GM21619 (cell line): ENCODE data around the gene CNEP1R1.

Experiments used
- ATAC-seq: cut with Tn5 transposase; IDR thresholded peaks from one replicate; pipeline ENCODE4 v1.9.1; 2021; ENCODE audit not compliant: unreplicated experiment

CNEP1R1 gene

GRCh38 chr16:50059669-50060068, 34.6 kb downstream of the CNEP1R1 start:
- no peak for ATAC-seq

GRCh38 chr16:50061326-50061725, 36.3 kb downstream of the CNEP1R1 start:
- ATAC-seq: no peak

GRCh38 chr16:50065241-50065623, 40.2 kb downstream of the CNEP1R1 start:
- ATAC-seq: no peak

- peak; percentile 78 for ATAC-seq
Observed at GRCh38 chr16:50065624-50066481, 40.8 kb downstream of the CNEP1R1 start, which contains the start of gene HEATR3. TSS of gene HEATR3 (plus strand) at chr16:50065970. CDS start at chr16:50066132, 162 bp downstream.

GRCh38 chr16:50066482-50067289, 41.7 kb downstream of the CNEP1R1 start:
- ATAC-seq: no peak

GRCh38 chr16:50067290-50067853, 42.3 kb downstream of the CNEP1R1 start:
- peak; percentile 31 for ATAC-seq

- no peak for ATAC-seq
Observed at GRCh38 chr16:50068550-50068949, 43.5 kb downstream of the CNEP1R1 start.

GRCh38 chr16:50069060-50069459, 44.0 kb downstream of the CNEP1R1 start:
- no peak for ATAC-seq

- no peak for ATAC-seq
Observed at GRCh38 chr16:50071075-50071671, 46.1 kb downstream of the CNEP1R1 start.

- no peak for ATAC-seq
Observed at GRCh38 chr16:50072730-50073129, 47.7 kb downstream of the CNEP1R1 start.

GRCh38 chr16:50079397-50080140, 54.5 kb downstream of the CNEP1R1 start:
- ATAC-seq: no peak

- no peak for ATAC-seq
Observed at GRCh38 chr16:50081428-50082018, 56.5 kb downstream of the CNEP1R1 start.

- no peak for ATAC-seq
Observed at GRCh38 chr16:50083996-50084395, 59.0 kb downstream of the CNEP1R1 start.

GRCh38 chr16:50086176-50086575, 61.2 kb downstream of the CNEP1R1 start:
- no peak for ATAC-seq
